Glomerular endothelial cell (primary cell): ENCODE measurements around the gene SEMA4D. TPM values are rescaled to one million over a fixed set of nuclear protein-coding genes. Genes with fewer than 3 reads are reported as not detected.

Experiments
- DNase-seq: peaks from one replicate; pipeline ENCODE4 v3.0.0-alpha.2; 2011; ENCODE audit warnings: low read depth, low spot score; ENCODE audit errors: extremely low read depth
- total RNA-seq: library from RNA; depleted of rRNA; stranded (reverse); fragments of >200 nt; gene quantifications from 2 replicates; pipeline ENCODE4 v1.2.3, GENCODE V29; 2015

The SEMA4D gene
- total RNA-seq, 1 donor from 2014 or later, result 5.6 TPM

DNA sequence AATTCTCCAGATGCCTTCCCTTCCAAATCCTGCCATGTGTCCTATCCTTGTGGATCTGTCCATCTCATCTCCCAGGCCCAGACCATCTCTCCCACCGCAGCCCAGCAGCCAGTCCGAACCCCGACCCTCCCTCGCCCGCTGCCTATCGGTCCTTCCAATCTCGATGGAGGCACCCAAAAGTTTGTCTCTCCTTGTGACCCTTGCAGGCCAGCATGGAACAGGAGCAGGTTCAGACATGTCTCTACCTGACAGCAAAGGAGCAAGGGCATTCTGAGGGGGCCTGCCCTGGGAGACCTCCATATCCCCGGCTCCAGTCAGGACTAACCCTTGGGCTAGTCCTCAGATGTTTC lies 51.0 kb downstream of the SEMA4D start:
- no peak for DNase-seq

DNA sequence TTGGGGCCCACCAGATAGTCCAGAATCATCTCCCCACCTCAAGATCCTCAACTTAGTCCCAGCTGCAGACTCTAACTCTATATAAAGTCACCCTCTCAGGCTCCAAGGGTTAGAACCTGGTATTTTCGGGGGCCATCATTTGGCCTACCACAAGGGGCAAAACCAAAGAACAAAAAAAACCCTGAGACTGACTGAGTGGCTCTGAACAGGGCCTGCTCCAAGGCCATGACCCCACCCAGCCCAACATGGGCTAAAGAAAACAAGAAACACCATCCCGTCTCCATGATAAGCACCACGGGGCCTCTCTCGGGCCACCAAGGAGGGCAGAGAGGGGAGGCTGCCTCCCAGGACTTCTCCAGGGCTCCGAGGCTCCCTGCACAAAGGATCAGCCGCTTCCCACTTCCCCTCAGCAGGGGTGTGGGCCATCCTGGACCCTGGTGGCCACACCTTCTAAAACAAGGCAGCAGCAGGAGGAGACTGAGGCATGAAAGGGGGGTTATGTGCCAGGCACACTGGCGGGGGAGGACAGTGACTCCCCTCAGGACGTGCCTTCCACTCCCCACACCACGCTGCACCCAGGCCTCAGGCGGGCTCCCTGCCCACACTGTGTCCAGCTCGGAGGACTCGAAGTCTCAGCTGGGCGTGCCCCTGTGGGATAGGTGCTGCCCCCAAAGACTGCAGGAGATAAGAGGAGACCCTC lies 51.5 kb downstream of the SEMA4D start:
- DNase-seq, result no peak

GRCh38 chr9:89445801-89446251 lies 52.1 kb downstream of the SEMA4D start:
- DNase-seq, result no peak

DNA sequence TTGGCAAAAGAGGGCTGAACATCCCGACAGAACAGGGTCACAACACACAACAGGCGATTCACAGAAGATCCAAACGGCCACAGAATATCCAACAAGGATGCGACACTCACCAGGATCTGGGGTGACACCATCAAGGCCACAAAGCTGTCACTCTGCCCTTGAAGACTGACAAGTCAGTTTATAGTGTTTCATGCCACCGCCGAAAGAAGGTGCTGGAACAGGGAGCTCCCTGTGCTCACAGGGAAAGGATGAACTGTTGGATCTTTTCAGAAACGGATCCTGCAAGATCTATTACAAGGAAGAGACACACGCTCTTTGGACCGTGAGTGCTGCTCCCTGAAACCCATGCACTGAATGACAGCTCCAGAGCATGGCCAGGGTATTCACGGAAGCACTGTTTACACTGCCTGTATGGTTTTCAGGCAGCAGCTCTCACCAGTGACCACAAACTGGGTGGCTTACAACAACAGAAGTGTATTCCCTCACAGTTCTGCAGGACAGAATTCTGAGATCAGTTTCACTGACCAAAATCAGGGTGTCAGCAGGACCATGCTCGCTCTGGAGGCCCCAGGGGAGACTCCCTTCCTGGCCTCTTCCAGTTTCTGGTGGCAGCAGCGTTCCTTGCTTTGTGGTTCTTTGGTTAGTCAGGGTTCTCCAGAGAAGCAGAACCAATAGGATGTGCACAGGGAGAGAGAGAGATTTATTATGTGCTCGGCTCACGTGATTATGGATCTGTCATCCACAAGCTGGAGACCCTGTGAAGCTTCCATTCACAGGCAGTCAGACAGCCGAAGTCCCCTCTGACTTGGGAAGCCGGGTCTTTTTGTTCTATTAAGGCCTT lies 52.8 kb downstream of the SEMA4D start:
- DNase-seq, result no peak

- no peak for DNase-seq
These were observed 53.6 kb downstream of the SEMA4D start for GRCh38 chr9:89444274-89444673.

DNA sequence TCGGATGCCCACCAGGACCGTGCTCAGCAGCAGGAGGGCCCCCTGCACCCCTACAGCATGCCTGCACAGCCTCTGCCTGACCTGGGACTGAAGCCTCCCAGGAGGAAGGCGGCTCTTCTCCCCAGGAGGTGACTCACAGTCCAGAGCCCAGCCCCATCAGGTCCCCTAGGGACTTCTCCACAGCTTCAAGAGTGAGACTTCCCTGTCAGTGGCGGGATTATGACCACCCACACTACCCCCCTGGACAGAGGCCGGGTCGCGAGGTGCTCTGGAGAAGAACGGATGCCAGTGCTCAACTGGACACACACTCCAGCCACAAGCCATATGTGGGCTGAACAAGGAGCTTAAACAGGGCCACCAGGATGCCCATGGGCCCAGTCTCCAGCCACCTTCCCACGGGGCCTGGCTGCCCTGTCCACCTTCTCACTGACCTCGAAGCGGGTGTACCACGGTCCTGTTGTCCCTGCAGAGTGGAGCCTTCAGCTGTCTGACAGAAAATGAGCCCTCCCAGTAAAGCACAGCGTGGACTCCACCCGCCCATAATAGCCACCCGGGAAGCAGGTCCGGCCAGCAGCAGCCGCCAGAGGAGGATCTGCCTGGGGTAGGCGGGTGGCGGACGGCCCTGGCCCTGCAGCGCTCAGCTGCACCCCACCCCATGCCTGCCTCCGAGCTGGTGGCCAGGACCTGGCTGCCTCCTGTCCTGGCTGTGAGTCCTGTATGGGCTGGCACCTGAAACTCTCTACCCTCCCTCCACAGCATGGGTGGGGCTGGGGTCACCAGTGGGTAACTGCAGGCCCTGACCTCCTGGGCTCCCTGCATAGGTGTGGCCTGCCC lies 54.7 kb downstream of the SEMA4D start:
- no peak for DNase-seq

GRCh38 chr9:89442501-89442978 lies 55.4 kb downstream of the SEMA4D start:
- no peak for DNase-seq

DNA sequence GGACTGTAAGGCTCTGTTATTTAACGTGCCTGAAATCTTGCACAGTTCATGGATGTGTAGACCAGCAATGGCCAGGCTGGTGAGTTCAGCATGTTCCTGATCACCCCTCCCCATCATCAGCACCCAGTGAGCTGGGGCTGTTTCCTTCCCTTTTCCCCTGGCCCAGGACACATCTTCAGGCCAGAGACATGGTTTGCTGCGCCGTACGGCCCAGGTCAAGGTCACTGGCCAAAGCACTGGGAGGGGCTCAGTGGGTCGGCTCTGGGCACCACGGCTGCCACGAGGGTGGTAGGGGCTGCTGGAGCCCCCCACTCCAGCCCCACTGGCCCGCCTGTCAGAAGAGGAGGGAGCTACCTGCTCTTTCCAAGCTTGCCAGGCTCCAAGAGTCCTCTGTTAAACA lies 55.9 kb downstream of the SEMA4D start:
- DNase-seq, result no peak

- no peak for DNase-seq
These were observed 56.3 kb downstream of the SEMA4D start for GRCh38 chr9:89441655-89441970.

DNA sequence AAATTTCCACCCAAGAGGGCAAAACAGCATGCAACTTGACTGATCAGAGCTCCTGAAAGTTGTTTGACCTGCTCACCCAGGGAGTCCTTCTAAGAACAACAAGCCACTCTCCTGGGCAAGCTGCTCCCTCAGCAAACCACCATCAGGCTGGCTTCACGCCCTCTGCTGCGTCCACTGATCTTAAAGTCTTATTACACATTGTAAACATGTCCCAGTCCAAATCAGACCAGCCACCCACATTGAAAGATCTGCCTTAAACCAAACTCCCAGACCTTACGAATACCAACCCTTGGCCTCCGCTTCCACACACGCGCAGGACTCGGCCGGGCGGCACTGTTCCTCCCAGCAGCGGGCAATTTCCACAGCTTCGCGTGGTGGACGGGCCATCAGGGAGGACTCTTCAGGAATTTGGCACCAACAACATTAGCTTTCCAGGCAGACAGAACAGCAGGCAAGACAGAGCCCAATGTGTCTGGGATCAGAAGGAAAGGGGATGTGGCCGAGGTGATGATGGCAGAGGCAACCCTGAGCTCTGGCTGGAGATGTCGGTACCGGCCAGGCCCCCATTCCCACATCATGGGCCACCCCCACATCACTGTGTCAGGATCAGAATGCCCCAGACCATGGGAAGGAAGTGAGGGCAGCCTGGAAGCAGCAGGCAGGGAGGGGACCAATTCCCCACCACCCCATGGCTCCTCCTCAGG lies 56.8 kb downstream of the SEMA4D start:
- DNase-seq, result no peak

DNA sequence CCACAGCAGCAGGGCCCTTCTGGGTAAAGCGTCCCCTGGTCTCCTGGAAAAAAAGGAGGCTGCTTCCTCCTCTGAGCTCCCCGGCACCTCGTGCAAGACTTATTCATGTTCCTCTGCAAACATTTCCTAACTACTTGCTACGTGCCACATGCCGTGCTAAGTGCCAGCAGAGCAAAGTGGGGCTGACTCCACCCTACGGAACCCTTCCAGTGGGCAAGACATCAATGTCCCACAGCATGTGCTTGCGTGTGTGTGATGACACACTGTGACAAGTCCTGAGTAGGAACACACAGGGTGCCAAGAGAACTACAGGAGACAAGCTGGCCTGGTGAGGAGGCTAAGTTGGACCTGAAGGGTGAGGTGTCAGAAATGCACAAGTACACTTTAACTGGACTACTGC lies 57.4 kb downstream of the SEMA4D start:
- DNase-seq, result no peak

- DNase-seq, result no peak
These were observed 57.9 kb downstream of the SEMA4D start for GRCh38 chr9:89440046-89440445.

- no peak for DNase-seq
These were observed 58.3 kb downstream of the SEMA4D start for GRCh38 chr9:89439571-89439970.

DNA sequence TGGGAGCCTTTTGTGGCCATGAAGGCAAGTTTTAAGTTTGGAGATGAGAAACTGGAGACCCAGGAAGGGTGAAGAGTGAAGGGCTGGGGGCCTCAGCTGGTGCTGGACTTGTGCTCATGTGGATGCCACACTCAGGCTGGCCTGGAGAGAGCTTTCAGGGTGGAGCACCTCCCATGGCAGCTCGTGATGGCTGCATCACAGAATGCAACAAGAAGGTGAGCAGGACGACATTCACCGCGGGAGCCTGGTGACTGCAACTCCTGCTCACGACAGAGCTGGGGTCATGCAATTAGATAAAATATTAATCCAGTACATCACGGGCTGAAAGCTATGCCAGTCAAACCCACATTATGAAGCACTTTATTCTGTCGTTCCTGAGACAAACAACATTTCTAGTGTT lies 59.7 kb downstream of the SEMA4D start:
- no peak for DNase-seq

- DNase-seq, result no peak
These were observed 60.1 kb downstream of the SEMA4D start for GRCh38 chr9:89437772-89438171.

- no peak for DNase-seq
These were observed 60.8 kb downstream of the SEMA4D start for GRCh38 chr9:89436963-89437625.

- no peak for DNase-seq
These were observed 61.6 kb downstream of the SEMA4D start for GRCh38 chr9:89436326-89436725.

DNA sequence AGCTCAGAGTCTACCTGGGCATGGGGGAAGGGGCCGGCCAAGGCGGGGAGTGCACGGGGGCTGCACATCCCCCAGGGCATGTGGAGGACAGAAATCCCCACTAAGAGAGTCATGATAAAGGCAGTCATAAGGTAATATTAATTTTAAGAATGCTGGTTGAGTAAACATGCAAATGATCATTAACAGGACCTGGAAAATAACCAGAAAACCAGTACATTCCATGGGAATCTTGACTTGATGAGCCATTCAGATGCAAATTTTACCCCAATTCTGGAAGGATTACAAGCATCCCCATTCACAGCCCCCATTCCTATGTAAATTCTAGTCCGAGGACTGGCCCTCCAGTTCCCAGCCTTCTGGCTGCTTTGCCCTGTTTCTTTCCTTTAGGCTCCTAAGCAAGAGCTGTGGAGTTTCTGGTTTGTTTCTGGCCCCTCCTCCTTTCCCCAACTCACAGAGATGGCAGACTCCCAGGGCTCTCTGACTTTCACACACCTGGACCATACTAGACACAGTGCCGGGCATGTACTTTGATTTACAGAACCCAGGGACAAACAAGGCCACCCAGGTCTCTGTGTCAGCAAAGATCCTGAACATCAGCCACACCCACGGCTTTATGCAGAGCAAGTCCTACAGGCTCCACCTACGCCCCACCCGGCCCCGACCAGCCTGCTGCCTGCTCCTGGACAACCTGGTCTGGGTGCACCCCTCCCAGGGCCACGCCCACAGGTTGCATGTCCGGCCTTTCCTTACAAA lies 62.7 kb downstream of the SEMA4D start:
- DNase-seq, result no peak

GRCh38 chr9:89434636-89435035 lies 63.3 kb downstream of the SEMA4D start:
- no peak for DNase-seq

- no peak for DNase-seq
These were observed 64.1 kb downstream of the SEMA4D start for GRCh38 chr9:89433826-89434225.
